IMR-90 (cell line): Measurements from ENCODE around the gene USH2A. TPM values are rescaled to one million over a fixed set of nuclear protein-coding genes. Genes with fewer than 3 reads are reported as not detected.

Experiments used
- ATAC-seq: fragments of 200-7000 bp; cut with Tn5 transposase; 2 replicates; pipeline ENCODE4 v1.9.1; 2020; ENCODE audit warnings: low read depth, mild to moderate bottlenecking, moderate library complexity
- BruUV-seq: library from RNA; stranded (reverse); fragments of 400-500 nt; replicated peaks from 2 replicates; lab custom pipeline; 2021; lab: Mats Ljungman, UMichigan
- CTCF ChIA-PET: fragments of 300-600 bp; formaldehyde crosslinking; extraction: SDS; loops from one replicate; lab custom pipeline; 2021; ENCODE audit warnings: antibody characterized with exemption; lab: Yijun Ruan, JAX
- POLR2A ChIA-PET: fragments of 300-600 bp; sonication (Branson Sonifier 250); formaldehyde crosslinking; loops from one replicate; lab custom pipeline; 2022; ENCODE audit warnings: antibody characterized with exemption; ENCODE audit not compliant: unreplicated experiment; lab: Charles Lee
- DNase-seq: peaks from one replicate; pipeline ENCODE4 v3.0.0; 2013
- H2AFZ ChIP-seq: replicated peaks from 2 replicates; pipeline ENCODE3; 2013; ENCODE audit warnings: low read length, mild to moderate bottlenecking; ENCODE audit not compliant: poor library complexity
- H2AK5ac ChIP-seq: 2 replicates; pipeline ENCODE4 v1.6.1; 2013; ENCODE audit warnings: low read depth, low read length, inconsistent platforms
- H2AK9ac ChIP-seq: replicated peaks from 2 replicates; pipeline ENCODE3; 2013; ENCODE audit warnings: mild to moderate bottlenecking, low read depth, low read length, moderate library complexity; ENCODE audit not compliant: poor library complexity
- H2BK120ac ChIP-seq: 2 replicates; pipeline ENCODE4 v1.6.1; 2013; ENCODE audit warnings: low read depth, low read length, inconsistent platforms
- H2BK15ac ChIP-seq: 3 replicates; pipeline ENCODE4 v1.6.1; 2013; ENCODE audit warnings: low read depth, low read length, inconsistent platforms
- H2BK20ac ChIP-seq: 2 replicates; pipeline ENCODE4 v1.6.1; 2013; ENCODE audit warnings: low read depth, mild to moderate bottlenecking, inconsistent platforms, low read length, moderate library complexity
- H2BK5ac ChIP-seq: 2 replicates; pipeline ENCODE4 v1.6.1; 2013; ENCODE audit warnings: mild to moderate bottlenecking, low read depth, low read length, inconsistent platforms; ENCODE audit not compliant: poor library complexity, severe bottlenecking
- H3K14ac ChIP-seq: replicated peaks from 2 replicates; pipeline ENCODE4 v1.6.1; 2013; ENCODE audit warnings: low read depth, low read length, inconsistent platforms
- H3K18ac ChIP-seq: 2 replicates; pipeline ENCODE4 v1.6.1; 2013; ENCODE audit warnings: low read depth, low read length, control low read depth
- H3K23ac ChIP-seq: 2 replicates; pipeline ENCODE4 v1.6.1; 2013; ENCODE audit warnings: low read depth, low read length, inconsistent platforms
- H3K27ac ChIP-seq: 2 replicates; pipeline ENCODE4 v1.5.1; 2013; ENCODE audit warnings: mild to moderate bottlenecking, control low read depth, low read length; ENCODE audit not compliant: insufficient read depth
- H3K27me3 ChIP-seq: 2 replicates; pipeline ENCODE4 v1.6.1; 2013; ENCODE audit warnings: low read length; ENCODE audit not compliant: control insufficient read depth, insufficient read depth
- H3K36me3 ChIP-seq: 2 replicates; pipeline ENCODE4 v1.6.1; 2013; ENCODE audit warnings: low read length, mixed read lengths; ENCODE audit not compliant: control insufficient read depth, insufficient read depth
- H3K4ac ChIP-seq: 2 replicates; pipeline ENCODE4 v1.6.1; 2013; ENCODE audit warnings: low read depth, low read length, inconsistent platforms
- H3K4me1 ChIP-seq: 2 replicates; pipeline ENCODE4 v1.6.1; 2013; ENCODE audit warnings: low read length, mixed read lengths; ENCODE audit not compliant: control insufficient read depth, insufficient read depth
- H3K4me2 ChIP-seq: 2 replicates; pipeline ENCODE4 v1.6.1; 2013; ENCODE audit warnings: low read depth, mild to moderate bottlenecking, control low read depth, low read length, moderate library complexity
- H3K4me3 ChIP-seq: 2 replicates; pipeline ENCODE4 v1.5.1; 2013; ENCODE audit warnings: low read depth, mild to moderate bottlenecking, control low read depth, low read length, moderate library complexity; ENCODE audit not compliant: insufficient read depth
- H3K56ac ChIP-seq: 2 replicates; pipeline ENCODE4 v1.6.1; 2013; ENCODE audit warnings: low read length, inconsistent platforms; ENCODE audit not compliant: insufficient read depth; ENCODE audit errors: extremely low read depth
- H3K79me1 ChIP-seq, 2 experiments: 2 replicates each; pipeline ENCODE4 v1.6.1; 2013; ENCODE audit warnings: low read length in 2 of 2, inconsistent platforms in 1 of 2, low read depth in 1 of 2
- H3K9ac ChIP-seq: 2 replicates; pipeline ENCODE4 v1.6.1; 2013; ENCODE audit warnings: low read depth, low read length, control low read depth
- H3K9me1 ChIP-seq: 2 replicates; pipeline ENCODE4 v1.6.1; 2013; ENCODE audit warnings: low read length, inconsistent platforms; ENCODE audit not compliant: insufficient read depth
- H3K9me3 ChIP-seq: 2 replicates; pipeline ENCODE4 v1.6.1; 2013; ENCODE audit warnings: low read length; ENCODE audit not compliant: control insufficient read depth, insufficient read depth
- H4K20me1 ChIP-seq: 2 replicates; pipeline ENCODE4 v1.6.1; 2013; ENCODE audit warnings: low read length, inconsistent platforms; ENCODE audit not compliant: insufficient read depth
- H4K5ac ChIP-seq: 2 replicates; pipeline ENCODE4 v1.6.1; 2013; ENCODE audit warnings: mild to moderate bottlenecking, low read depth, low read length, control low read depth
- H4K8ac ChIP-seq, 2 experiments: 2 replicates each; pipeline ENCODE4 v1.6.1; 2013; ENCODE audit warnings: low read depth in 2 of 2, low read length in 2 of 2, control low read depth in 1 of 2, inconsistent platforms in 1 of 2
- H4K91ac ChIP-seq: 2 replicates; pipeline ENCODE4 v1.6.1; 2013; ENCODE audit warnings: low read depth, low read length, inconsistent platforms; ENCODE audit not compliant: insufficient read depth
- BHLHE40 ChIP-seq: fragments of 150-350 bp; IDR thresholded peaks from 2 replicates; pipeline ENCODE4 v1.6.1; 2016; ENCODE audit warnings: mild to moderate bottlenecking, low read depth, low read length
- CEBPB ChIP-seq: IDR thresholded peaks from 2 replicates; pipeline ENCODE4 v1.6.1; 2012; ENCODE audit warnings: low read depth, low read length, improper control_type of control experiment
- CHD1 ChIP-seq: IDR thresholded peaks from 2 replicates; pipeline ENCODE4 v1.6.1; 2012; ENCODE audit warnings: low read depth, low read length, improper control_type of control experiment
- FOS ChIP-seq: fragments of 150-350 bp; IDR thresholded peaks from 2 replicates; pipeline ENCODE4 v1.6.1; 2016; ENCODE audit warnings: low read depth, low read length
- MAFK ChIP-seq: IDR thresholded peaks from 2 replicates; pipeline ENCODE4 v1.6.1; 2012; ENCODE audit warnings: low read depth, low read length, improper control_type of control experiment
- MAZ ChIP-seq: IDR thresholded peaks from 2 replicates; pipeline ENCODE4 v1.6.1; 2012; ENCODE audit warnings: low read depth, mild to moderate bottlenecking, low read length, improper control_type of control experiment, moderate library complexity, borderline replicate concordance
- MXI1 ChIP-seq: IDR thresholded peaks from 2 replicates; pipeline ENCODE4 v1.6.1; 2012; ENCODE audit warnings: low read depth, mild to moderate bottlenecking, low read length, moderate library complexity, borderline replicate concordance
- NFE2L2 ChIP-seq: fragments of 150-350 bp; IDR thresholded peaks from 2 replicates; pipeline ENCODE4 v1.6.1; 2016; ENCODE audit warnings: low read depth, mild to moderate bottlenecking, low read length
- POLR2A ChIP-seq: IDR thresholded peaks from 2 replicates; pipeline ENCODE4 v1.6.1; 2012; ENCODE audit warnings: mild to moderate bottlenecking, low read depth, low read length
- RAD21 ChIP-seq: IDR thresholded peaks from 2 replicates; pipeline ENCODE4 v1.6.1; 2012; ENCODE audit warnings: low read length, improper control_type of control experiment
- RCOR1 ChIP-seq: IDR thresholded peaks from 2 replicates; pipeline ENCODE4 v1.6.1; 2012; ENCODE audit warnings: mild to moderate bottlenecking, low read length, improper control_type of control experiment; ENCODE audit not compliant: insufficient replicate concordance
- RFX5 ChIP-seq: IDR thresholded peaks from 2 replicates; pipeline ENCODE4 v1.8.0; 2012; ENCODE audit warnings: low read depth, mild to moderate bottlenecking, low read length, moderate library complexity
- SMC3 ChIP-seq: fragments of 150-350 bp; IDR thresholded peaks from 2 replicates; pipeline ENCODE4 v1.6.1; 2016; ENCODE audit warnings: low read depth, mild to moderate bottlenecking, antibody characterized with exemption, low read length, moderate library complexity
- WGBS, 2 experiments: methylation state at CpG; one replicate each; pipeline versions ENCODE4 v1.1.5 to v1.1.7; 2013; ENCODE audit warnings: missing lambda C conversion rate in 2 of 2; ENCODE audit not compliant: insufficient read length in 1 of 2; ENCODE audit errors: extremely low coverage in 2 of 2; 5-methylcytosine and 5-hydroxymethylcytosine counted together
- dilution Hi-C: fragments of 300-500 bp; cut with HindIII; formaldehyde crosslinking; loops from one replicate; pipeline ENCODE4 v1.14.3; 2018; ENCODE audit warnings: low sequenced_read_pairs; ENCODE audit not compliant: unreplicated experiment
- in situ Hi-C: fragments of 300-500 bp; cut with MboI; formaldehyde crosslinking; loops from 3 replicates; pipeline ENCODE4 v1.14.3; 2019; ENCODE audit warnings: low sequenced_read_pairs, inconsistent platforms, mixed read lengths
- intact Hi-C: fragments of 100-400 bp; cut with micrococcal nuclease; formaldehyde crosslinking; loops from 2 replicates; pipeline ENCODE4 v1.10.0; 2022
- polyA plus RNA-seq, 3 experiments: library from polyadenylated mRNA; depleted of rRNA; stranded (reverse); fragments of >200 nt; gene quantifications; 2 replicates each; pipeline ENCODE4 v1.2.3, GENCODE V29; 2012; ENCODE audit warnings: low replicate concordance in 1 of 3
- total RNA-seq: library from RNA; depleted of rRNA; stranded (reverse); fragments of >200 nt; gene quantifications from 2 replicates; pipeline ENCODE4 v1.2.3, GENCODE V29; 2012
- TF ChIP-seq, protein P1 (sequence below): conservative IDR thresholded peaks from 2 replicates; pipeline ENCODE4 v1.5.1; 2012; ENCODE audit warnings: mild to moderate bottlenecking, low read depth, low read length, improper control_type of control experiment
- TF ChIP-seq, protein P2 (sequence below): fragments of 150-350 bp; IDR thresholded peaks from 2 replicates; pipeline ENCODE4 v1.6.1; 2016; ENCODE audit warnings: low read depth, mild to moderate bottlenecking, low read length, moderate library complexity, borderline replicate concordance
- TF ChIP-seq, protein P3 (sequence below): fragments of 150-350 bp; IDR thresholded peaks from 2 replicates; pipeline ENCODE4 v1.6.1; 2017; ENCODE audit warnings: mild to moderate bottlenecking, antibody characterized with exemption, low read length, low read depth

Gene USH2A
- total and polyA plus RNA-seq, 2 of the 4 experiments (the other 2 are of a cell fraction) = under 0.01 to 0.02 TPM

DNA sequence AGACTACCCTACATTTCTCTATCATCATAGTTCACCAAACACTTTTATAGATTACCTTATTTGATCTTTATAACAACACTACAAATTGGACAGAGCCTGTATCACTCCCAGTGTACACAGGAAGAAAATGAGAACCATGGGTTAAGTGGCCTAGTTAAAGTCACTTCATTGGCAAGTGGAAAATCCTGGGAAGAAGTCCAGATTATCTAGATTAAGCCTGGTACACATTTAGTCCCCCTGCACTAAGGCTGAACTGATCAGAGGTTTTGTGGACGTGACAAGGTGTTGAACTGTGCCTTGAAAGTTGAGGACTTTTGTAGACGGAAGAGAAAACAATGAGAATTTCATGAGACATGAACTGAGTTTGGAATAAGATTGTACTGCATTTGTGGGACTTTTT lies 7.5 kb upstream of the USH2A start:
- no peak overlapping the region for H3K23ac ChIP-seq
- no peak overlapping the region for H3K4me2 ChIP-seq
- no peak overlapping the region for H2AK9ac ChIP-seq
- BruUV-seq = no TSS peak
- no peak overlapping the region for H2BK20ac ChIP-seq
- ChIA-PET POLR2A (no interaction called here), CTCF (interaction anchor here (0.6 kb wide), 1 partner anchor 33 kb away, joined by 5 read pairs; no protein-coding TSS in a partner anchor)
- no peak overlapping the region for H3K14ac ChIP-seq
- H3K79me1 ChIP-seq = no peaks in the 10 kb centered on the region
- H3K9ac ChIP-seq = no peak overlapping the region
- no peak overlapping the region for H3K27ac ChIP-seq
- no peak overlapping the region for H4K8ac ChIP-seq
- in situ Hi-C loops (no loop called here), intact Hi-C loops (no loop called here), dilution Hi-C loops (no loop called here)
- no peak overlapping the region for H4K5ac ChIP-seq
- 71% methylated on average over 2 of the region's 2 CpGs; no CpG with 5 or more reads in 1 of the 2 experiments for WGBS, 2 experiments
- no peak overlapping the region for H2AFZ ChIP-seq
- H3K9me3 ChIP-seq = no peaks in the 10 kb centered on the region
- H2BK15ac ChIP-seq = no peak overlapping the region
- H2BK120ac ChIP-seq = no peak overlapping the region
- H3K4ac ChIP-seq = no peak overlapping the region
- H3K4me1 ChIP-seq = peaks cover 4% of the 10 kb centered on the region
- no peak overlapping the region for H3K4me3 ChIP-seq
- H3K36me3 ChIP-seq = no peaks in the 10 kb centered on the region
- TF ChIP-seq, protein P1, sequence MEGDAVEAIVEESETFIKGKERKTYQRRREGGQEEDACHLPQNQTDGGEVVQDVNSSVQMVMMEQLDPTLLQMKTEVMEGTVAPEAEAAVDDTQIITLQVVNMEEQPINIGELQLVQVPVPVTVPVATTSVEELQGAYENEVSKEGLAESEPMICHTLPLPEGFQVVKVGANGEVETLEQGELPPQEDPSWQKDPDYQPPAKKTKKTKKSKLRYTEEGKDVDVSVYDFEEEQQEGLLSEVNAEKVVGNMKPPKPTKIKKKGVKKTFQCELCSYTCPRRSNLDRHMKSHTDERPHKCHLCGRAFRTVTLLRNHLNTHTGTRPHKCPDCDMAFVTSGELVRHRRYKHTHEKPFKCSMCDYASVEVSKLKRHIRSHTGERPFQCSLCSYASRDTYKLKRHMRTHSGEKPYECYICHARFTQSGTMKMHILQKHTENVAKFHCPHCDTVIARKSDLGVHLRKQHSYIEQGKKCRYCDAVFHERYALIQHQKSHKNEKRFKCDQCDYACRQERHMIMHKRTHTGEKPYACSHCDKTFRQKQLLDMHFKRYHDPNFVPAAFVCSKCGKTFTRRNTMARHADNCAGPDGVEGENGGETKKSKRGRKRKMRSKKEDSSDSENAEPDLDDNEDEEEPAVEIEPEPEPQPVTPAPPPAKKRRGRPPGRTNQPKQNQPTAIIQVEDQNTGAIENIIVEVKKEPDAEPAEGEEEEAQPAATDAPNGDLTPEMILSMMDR = no peak
- no peak for TF ChIP-seq RFX5
- TF ChIP-seq, protein P2, sequence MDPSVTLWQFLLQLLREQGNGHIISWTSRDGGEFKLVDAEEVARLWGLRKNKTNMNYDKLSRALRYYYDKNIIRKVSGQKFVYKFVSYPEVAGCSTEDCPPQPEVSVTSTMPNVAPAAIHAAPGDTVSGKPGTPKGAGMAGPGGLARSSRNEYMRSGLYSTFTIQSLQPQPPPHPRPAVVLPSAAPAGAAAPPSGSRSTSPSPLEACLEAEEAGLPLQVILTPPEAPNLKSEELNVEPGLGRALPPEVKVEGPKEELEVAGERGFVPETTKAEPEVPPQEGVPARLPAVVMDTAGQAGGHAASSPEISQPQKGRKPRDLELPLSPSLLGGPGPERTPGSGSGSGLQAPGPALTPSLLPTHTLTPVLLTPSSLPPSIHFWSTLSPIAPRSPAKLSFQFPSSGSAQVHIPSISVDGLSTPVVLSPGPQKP = no peak
- TF ChIP-seq MAZ = no peak
- TF ChIP-seq CEBPB = no peak
- TF ChIP-seq, protein P3, sequence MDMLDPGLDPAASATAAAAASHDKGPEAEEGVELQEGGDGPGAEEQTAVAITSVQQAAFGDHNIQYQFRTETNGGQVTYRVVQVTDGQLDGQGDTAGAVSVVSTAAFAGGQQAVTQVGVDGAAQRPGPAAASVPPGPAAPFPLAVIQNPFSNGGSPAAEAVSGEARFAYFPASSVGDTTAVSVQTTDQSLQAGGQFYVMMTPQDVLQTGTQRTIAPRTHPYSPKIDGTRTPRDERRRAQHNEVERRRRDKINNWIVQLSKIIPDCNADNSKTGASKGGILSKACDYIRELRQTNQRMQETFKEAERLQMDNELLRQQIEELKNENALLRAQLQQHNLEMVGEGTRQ = no peak
- no peak for TF ChIP-seq MAFK
- TF ChIP-seq FOS = no peak
- TF ChIP-seq RAD21 = no peak
- no peak for TF ChIP-seq NFE2L2
- no peak for TF ChIP-seq RCOR1
- TF ChIP-seq POLR2A = no peak
- no peak for TF ChIP-seq CHD1
- no peak for TF ChIP-seq SMC3
- no peak for TF ChIP-seq MXI1
- no peak for TF ChIP-seq BHLHE40
- ATAC-seq (no peak), DNase-seq (no peak)
- H3K56ac ChIP-seq = no peak overlapping the region
- no peaks in the 10 kb centered on the region for H3K9me1 ChIP-seq
- H2BK5ac ChIP-seq = no peak overlapping the region
- no peak overlapping the region for H2AK5ac ChIP-seq
- H4K91ac ChIP-seq = no peak overlapping the region
- no peak overlapping the region for H3K18ac ChIP-seq
- H4K20me1 ChIP-seq = no peaks in the 10 kb centered on the region
- no peaks in the 10 kb centered on the region for H3K27me3 ChIP-seq
